ENCODE measurements around the gene CNOT2. TPM values are rescaled to one million over a fixed set of nuclear protein-coding genes. Genes with fewer than 3 reads are reported as not detected.

CNOT2 gene
- total RNA-seq, 1 experiment from 2014 or later: 82.9 TPM

DNA sequence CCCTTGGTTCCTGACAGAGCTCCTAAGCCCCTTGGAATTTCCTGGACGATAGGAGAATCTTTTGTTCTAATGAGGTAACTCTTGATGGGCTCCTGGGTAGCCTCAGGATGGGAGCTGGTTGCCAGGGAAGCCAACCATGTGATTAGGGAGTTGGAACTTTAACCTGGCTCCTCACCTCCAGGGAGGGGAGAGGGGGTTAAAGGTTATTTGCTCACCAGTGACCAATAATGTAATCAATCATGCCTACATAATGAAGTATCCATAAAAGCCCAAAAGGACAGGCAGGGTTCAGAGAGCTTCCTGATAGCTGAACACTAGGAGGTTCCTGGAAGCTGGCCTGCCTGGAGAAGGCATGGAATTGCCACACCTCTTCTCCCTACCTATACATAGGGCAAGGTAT lies 6.2 kb upstream of the CNOT2 start:
- Histone ChIP-seq H4K5ac (ENCODE audit: insufficient read length, low read depth, low read length) (no peak overlapping the region), H3K79me1 (ENCODE audit: insufficient read depth, low read depth, low read length, poor library complexity, severe bottlenecking) (no peaks in the 10 kb centered on the region), H2BK20ac (ENCODE audit: low read depth, low read length, poor library complexity, severe bottlenecking) (no peak overlapping the region), H3K14ac (ENCODE audit: insufficient read depth, low read length) (no peak overlapping the region), H2BK5ac (ENCODE audit: insufficient read length, low read length) (no peak overlapping the region), H3K79me2 (ENCODE audit: insufficient read depth, low read length) (no peaks in the 10 kb centered on the region), H3K56ac (ENCODE audit: insufficient read length, low read depth, low read length) (no peak overlapping the region), H2AFZ (ENCODE audit: low read length) (no peak overlapping the region), H2BK12ac (ENCODE audit: insufficient read length, low read depth, low read length) (no peak overlapping the region), H3K9ac (ENCODE audit: extremely low read depth, insufficient read length, low read length) (no peak overlapping the region), H3K18ac (ENCODE audit: insufficient read length, low read depth, low read length) (no peak overlapping the region), H4K20me1 (ENCODE audit: control insufficient read depth, insufficient read depth, insufficient read length) (no peaks in the 10 kb centered on the region), H4K8ac (replicated peaks; ENCODE audit: insufficient read length, low read depth, low read length) (no peak overlapping the region), H2AK5ac (ENCODE audit: insufficient read length, low read length) (no peak overlapping the region), H3T11ph (ENCODE audit: low read length) (no peak overlapping the region), H3K23ac (ENCODE audit: insufficient read length, low read depth, low read length) (no peak overlapping the region), H3K4me1 (ENCODE audit: insufficient read depth, low read length) (no peaks in the 10 kb centered on the region), H3K23me2 (ENCODE audit: insufficient read length, low read depth, low read length, poor library complexity, severe bottlenecking) (no peaks in the 10 kb centered on the region), H3K9me3 (ENCODE audit: control insufficient read depth, low read depth, low read length) (no peaks in the 10 kb centered on the region), H3K27ac (ENCODE audit: insufficient read length, low read depth, low read length) (no peak overlapping the region), H2BK120ac (ENCODE audit: low read depth, low read length, poor library complexity, severe bottlenecking) (no peak overlapping the region), H3K4ac (ENCODE audit: low read depth, low read length) (no peak overlapping the region), H4K91ac (ENCODE audit: insufficient read length, low read depth, low read length) (no peak overlapping the region), H3K27me3 (ENCODE audit: insufficient read depth, low read length) (no peaks in the 10 kb centered on the region), H3K4me2 (ENCODE audit: insufficient read depth, insufficient read length, low read length) (no peak overlapping the region), H2BK15ac (ENCODE audit: low read depth, low read length) (no peak overlapping the region)
- Mint-ChIP-seq H3K27ac (no peak overlapping the region), H3K4me1 (peaks cover 8 to 14% of the 10 kb centered on the region in 2 experiments), H3K27me3 (ENCODE audit: low read depth) (no peaks in the 10 kb centered on the region), H3K9me3 (peaks cover 4 to 6% of the 10 kb centered on the region in 2 experiments; a peak in 4 of 5 replicates), H3K36me3 (ENCODE audit: insufficient read depth in 1 of 3, low read depth in 3 of 3) (peaks cover 26 to 61% (median 59%) of the 10 kb centered on the region in 3 experiments), H3K4me3 (no peak overlapping the region)
- no peak for DNase-seq
- WGBS (ENCODE audit: extremely low coverage, insufficient read length, low lambda C conversion rate): no CpG with 5 or more reads among the region's 1 CpG
- TF ChIP-seq, protein P1, sequence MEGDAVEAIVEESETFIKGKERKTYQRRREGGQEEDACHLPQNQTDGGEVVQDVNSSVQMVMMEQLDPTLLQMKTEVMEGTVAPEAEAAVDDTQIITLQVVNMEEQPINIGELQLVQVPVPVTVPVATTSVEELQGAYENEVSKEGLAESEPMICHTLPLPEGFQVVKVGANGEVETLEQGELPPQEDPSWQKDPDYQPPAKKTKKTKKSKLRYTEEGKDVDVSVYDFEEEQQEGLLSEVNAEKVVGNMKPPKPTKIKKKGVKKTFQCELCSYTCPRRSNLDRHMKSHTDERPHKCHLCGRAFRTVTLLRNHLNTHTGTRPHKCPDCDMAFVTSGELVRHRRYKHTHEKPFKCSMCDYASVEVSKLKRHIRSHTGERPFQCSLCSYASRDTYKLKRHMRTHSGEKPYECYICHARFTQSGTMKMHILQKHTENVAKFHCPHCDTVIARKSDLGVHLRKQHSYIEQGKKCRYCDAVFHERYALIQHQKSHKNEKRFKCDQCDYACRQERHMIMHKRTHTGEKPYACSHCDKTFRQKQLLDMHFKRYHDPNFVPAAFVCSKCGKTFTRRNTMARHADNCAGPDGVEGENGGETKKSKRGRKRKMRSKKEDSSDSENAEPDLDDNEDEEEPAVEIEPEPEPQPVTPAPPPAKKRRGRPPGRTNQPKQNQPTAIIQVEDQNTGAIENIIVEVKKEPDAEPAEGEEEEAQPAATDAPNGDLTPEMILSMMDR (conservative IDR thresholded peaks at IDR 0.05): no peak

Data from H9 (cell line).